ENCODE measurements around the gene SRSF4. TPM values are rescaled to one million over a fixed set of nuclear protein-coding genes. Genes with fewer than 3 reads are reported as not detected.

The SRSF4 gene
- total RNA-seq, 1 experiment from 2014 or later: 62.0 TPM

DNA sequence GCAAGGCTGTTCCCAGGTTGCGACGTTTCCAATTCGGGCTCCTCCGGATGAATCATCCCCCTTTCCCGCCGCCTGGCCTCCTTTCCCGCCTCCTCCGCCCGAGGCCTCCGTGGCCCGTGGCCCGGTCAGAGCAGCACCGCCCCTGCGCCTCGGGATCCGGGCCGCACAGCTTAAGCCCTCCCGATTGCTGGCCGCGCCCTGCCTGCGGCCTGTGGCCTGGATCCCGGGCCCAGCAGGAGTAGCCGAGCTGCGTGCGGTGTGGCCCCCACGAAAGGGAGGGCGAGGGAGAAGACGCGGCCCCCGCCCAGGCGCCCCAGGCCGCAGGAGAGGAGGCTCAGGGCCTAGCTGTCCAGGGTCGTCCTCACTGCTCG is 59.0 kb downstream of the SRSF4 start:
- peak overlapping the region; percentile 90 for H2AFZ ChIP-seq (ENCODE audit: low read length)
- intact Hi-C loops (cut with micrococcal nuclease): loop anchor here (5.0 kb wide), 1 partner anchor 60 kb away; the partner anchor contains the start of gene SRSF4
- peak overlapping the region; percentile 81 for H3K4me3 ChIP-seq (ENCODE audit: low read length)
- H3K36me3 ChIP-seq (ENCODE audit: low read depth, low read length): no peaks in the 10 kb centered on the region
- ChIA-PET CTCF (no interaction called here), POLR2A (ENCODE audit: unreplicated experiment) (interaction anchor here (0.6 kb wide), 1 partner anchor 28 kb away, joined by 8 read pairs; no protein-coding TSS in a partner anchor)
- H3K9ac ChIP-seq (ENCODE audit: low read length): peak overlapping the region; percentile 83
- no peaks in the 10 kb centered on the region for H3K9me3 ChIP-seq (ENCODE audit: low read length)
- peak overlapping the region; percentile 43 for H3K27ac ChIP-seq (ENCODE audit: low read length)
- peaks cover 18% of the 10 kb centered on the region for H3K4me1 ChIP-seq (ENCODE audit: insufficient read depth, low read length)
- H3K79me2 ChIP-seq (ENCODE audit: low read length): no peaks in the 10 kb centered on the region
- ATAC-seq (peak; percentile 62), DNase-seq (peak; percentile 82)
- no peaks in the 10 kb centered on the region for H3K27me3 ChIP-seq (ENCODE audit: low read length)
- no peaks in the 10 kb centered on the region for H3F3A ChIP-seq (ENCODE audit: low read length, unreplicated experiment)
- no TSS peak for BruUV-seq (replicated peaks)
- TF ChIP-seq EZH2 (IDR thresholded peaks at IDR 0.05; ENCODE audit: low read length, unreplicated experiment): no peak
- TF ChIP-seq EZH2phosphoT487 (IDR thresholded peaks at IDR 0.05; ENCODE audit: borderline replicate concordance, low read length): no peak
- TF ChIP-seq, protein P1, sequence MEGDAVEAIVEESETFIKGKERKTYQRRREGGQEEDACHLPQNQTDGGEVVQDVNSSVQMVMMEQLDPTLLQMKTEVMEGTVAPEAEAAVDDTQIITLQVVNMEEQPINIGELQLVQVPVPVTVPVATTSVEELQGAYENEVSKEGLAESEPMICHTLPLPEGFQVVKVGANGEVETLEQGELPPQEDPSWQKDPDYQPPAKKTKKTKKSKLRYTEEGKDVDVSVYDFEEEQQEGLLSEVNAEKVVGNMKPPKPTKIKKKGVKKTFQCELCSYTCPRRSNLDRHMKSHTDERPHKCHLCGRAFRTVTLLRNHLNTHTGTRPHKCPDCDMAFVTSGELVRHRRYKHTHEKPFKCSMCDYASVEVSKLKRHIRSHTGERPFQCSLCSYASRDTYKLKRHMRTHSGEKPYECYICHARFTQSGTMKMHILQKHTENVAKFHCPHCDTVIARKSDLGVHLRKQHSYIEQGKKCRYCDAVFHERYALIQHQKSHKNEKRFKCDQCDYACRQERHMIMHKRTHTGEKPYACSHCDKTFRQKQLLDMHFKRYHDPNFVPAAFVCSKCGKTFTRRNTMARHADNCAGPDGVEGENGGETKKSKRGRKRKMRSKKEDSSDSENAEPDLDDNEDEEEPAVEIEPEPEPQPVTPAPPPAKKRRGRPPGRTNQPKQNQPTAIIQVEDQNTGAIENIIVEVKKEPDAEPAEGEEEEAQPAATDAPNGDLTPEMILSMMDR (conservative IDR thresholded peaks at IDR 0.05; ENCODE audit: low read depth, low read length): no peak
- no peaks in the 10 kb centered on the region for H3K9me2 ChIP-seq (replicated peaks; ENCODE audit: low read length)
- H4K20me1 ChIP-seq (ENCODE audit: low read length): no peaks in the 10 kb centered on the region
- peak overlapping the region; percentile 92 for H3K4me2 ChIP-seq (ENCODE audit: low read length)

DNA sequence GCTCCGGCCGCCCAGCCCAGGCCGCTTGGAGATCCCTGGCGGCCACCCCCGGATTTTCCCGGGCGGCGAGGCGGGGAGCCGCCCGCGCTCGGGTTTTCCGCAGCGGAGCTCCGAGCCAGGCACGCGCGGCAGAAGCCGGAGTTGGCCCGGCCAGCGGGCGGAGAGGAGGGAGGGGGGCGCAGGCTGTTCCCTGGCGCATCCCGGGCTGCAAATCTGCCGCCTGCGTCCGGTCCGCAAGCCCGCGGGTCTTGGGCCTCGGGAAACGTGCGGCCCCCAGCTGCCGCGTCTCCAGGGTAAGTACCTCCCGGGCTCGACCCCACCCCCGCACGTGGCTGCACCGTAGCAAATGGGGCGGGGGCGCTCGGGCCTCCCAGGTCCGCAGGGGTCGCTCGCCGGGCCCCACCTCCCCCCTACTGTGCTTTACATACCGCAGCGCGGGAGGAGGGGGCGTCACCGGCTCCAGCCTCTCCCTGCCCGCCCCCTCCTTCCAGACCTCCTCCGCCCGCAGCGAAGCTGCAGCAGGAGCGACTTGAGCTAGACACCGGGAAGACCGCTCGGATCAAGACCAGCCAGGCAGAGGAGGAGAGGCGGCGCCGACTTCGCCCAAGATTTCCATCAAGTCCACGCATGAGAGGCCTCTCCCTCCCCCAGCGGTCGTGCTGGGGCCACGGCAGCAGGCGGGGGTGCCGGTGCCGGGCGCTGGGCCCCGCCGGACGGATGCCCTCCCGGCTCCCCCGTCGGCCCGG is 59.6 kb downstream of the SRSF4 start:
- H3K9me3 ChIP-seq (ENCODE audit: low read length): no peaks in the 10 kb centered on the region
- peak; percentile 19 for DNase-seq
- H3K27ac ChIP-seq (ENCODE audit: low read length): peak overlapping the region; percentile 43
- H3K79me2 ChIP-seq (ENCODE audit: low read length): no peaks in the 10 kb centered on the region
- TF ChIP-seq, protein P1 (conservative IDR thresholded peaks at IDR 0.05; ENCODE audit: low read depth, low read length): no peak
- TF ChIP-seq EZH2phosphoT487 (IDR thresholded peaks at IDR 0.05; ENCODE audit: borderline replicate concordance, low read length) (no peak), EZH2 (IDR thresholded peaks at IDR 0.05; ENCODE audit: low read length, unreplicated experiment) (no peak)
- peak; percentile 23 for ATAC-seq
- peak overlapping the region; percentile 83 for H3K9ac ChIP-seq (ENCODE audit: low read length)
- peak overlapping the region; percentile 92 for H3K4me2 ChIP-seq (ENCODE audit: low read length)
- H4K20me1 ChIP-seq (ENCODE audit: low read length): no peaks in the 10 kb centered on the region
- H3K27me3 ChIP-seq (ENCODE audit: low read length): no peaks in the 10 kb centered on the region
- H3K36me3 ChIP-seq (ENCODE audit: low read depth, low read length): no peaks in the 10 kb centered on the region
- peak overlapping the region; percentile 81 for H3K4me3 ChIP-seq (ENCODE audit: low read length)
- H3K9me2 ChIP-seq (replicated peaks; ENCODE audit: low read length): no peaks in the 10 kb centered on the region
- ChIA-PET CTCF (no interaction called here), POLR2A (ENCODE audit: unreplicated experiment) (interaction anchor here (0.6 kb wide), 1 partner anchor 28 kb away, joined by 8 read pairs; no protein-coding TSS in a partner anchor)
- H3F3A ChIP-seq (ENCODE audit: low read length, unreplicated experiment): no peaks in the 10 kb centered on the region
- peaks cover 18% of the 10 kb centered on the region for H3K4me1 ChIP-seq (ENCODE audit: insufficient read depth, low read length)
- BruUV-seq (replicated peaks): no TSS peak
- intact Hi-C loops (cut with micrococcal nuclease): loop anchor here (5.0 kb wide), 1 partner anchor 60 kb away; the partner anchor contains the start of gene SRSF4
- peak overlapping the region; percentile 90 for H2AFZ ChIP-seq (ENCODE audit: low read length)

DNA sequence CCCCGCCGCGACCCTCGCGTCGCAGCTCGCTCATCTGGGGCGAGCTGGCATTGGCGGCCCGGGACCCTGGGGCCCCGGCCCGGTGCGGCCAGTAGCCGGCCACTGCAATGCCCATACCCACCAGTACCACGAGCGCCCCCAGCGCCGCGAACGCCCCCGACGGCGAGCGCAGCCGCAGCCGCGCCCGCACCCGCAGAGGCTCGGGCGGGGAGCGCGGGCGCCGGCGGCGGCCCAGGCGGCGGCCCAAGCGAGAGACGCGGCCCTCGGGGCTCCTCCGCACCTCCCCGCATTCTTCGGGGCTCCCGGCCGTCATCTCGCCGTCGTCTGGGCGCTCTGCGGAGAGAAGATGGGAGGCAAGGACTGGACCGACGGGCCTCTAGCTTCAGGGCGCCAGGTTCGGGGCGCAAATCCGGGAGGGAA is 60.2 kb downstream of the SRSF4 start:
- H2AFZ ChIP-seq (ENCODE audit: low read length): peak overlapping the region; percentile 90
- intact Hi-C loops (cut with micrococcal nuclease): loop anchor here (5.0 kb wide), 1 partner anchor 61 kb away; the partner anchor contains the start of gene SRSF4
- H3K4me2 ChIP-seq (ENCODE audit: low read length): peak overlapping the region; percentile 92
- no peak for ATAC-seq
- no TSS peak for BruUV-seq (replicated peaks)
- peaks cover 18% of the 10 kb centered on the region for H3K4me1 ChIP-seq (ENCODE audit: insufficient read depth, low read length)
- peak overlapping the region; percentile 83 for H3K9ac ChIP-seq (ENCODE audit: low read length)
- H3K27ac ChIP-seq (ENCODE audit: low read length): no peak overlapping the region
- TF ChIP-seq EZH2 (IDR thresholded peaks at IDR 0.05; ENCODE audit: low read length, unreplicated experiment): no peak
- TF ChIP-seq, protein P1 (conservative IDR thresholded peaks at IDR 0.05; ENCODE audit: low read depth, low read length): no peak
- TF ChIP-seq EZH2phosphoT487 (IDR thresholded peaks at IDR 0.05; ENCODE audit: borderline replicate concordance, low read length): no peak
- CTCF ChIA-PET: no interaction called here
- no peak for DNase-seq
- H3K4me3 ChIP-seq (ENCODE audit: low read length): peak overlapping the region; percentile 81
- H3K9me3 ChIP-seq (ENCODE audit: low read length): no peaks in the 10 kb centered on the region
- no peaks in the 10 kb centered on the region for H3F3A ChIP-seq (ENCODE audit: low read length, unreplicated experiment)
- no peaks in the 10 kb centered on the region for H3K9me2 ChIP-seq (replicated peaks; ENCODE audit: low read length)
- H3K36me3 ChIP-seq (ENCODE audit: low read depth, low read length): no peaks in the 10 kb centered on the region
- POLR2A ChIA-PET (ENCODE audit: unreplicated experiment): no interaction called here
- no peaks in the 10 kb centered on the region for H4K20me1 ChIP-seq (ENCODE audit: low read length)
- no peaks in the 10 kb centered on the region for H3K79me2 ChIP-seq (ENCODE audit: low read length)
- no peaks in the 10 kb centered on the region for H3K27me3 ChIP-seq (ENCODE audit: low read length)
